Tibial nerve (tissue), 4 donors: ENCODE measurements around the gene C14orf119.

Source experiments
- EP300 ChIP-seq, 2 donors: sonication (generic); formaldehyde crosslinking; IDR thresholded peaks; one replicate each; pipeline ENCODE4 v1.6.1; 2017; ENCODE audit warnings: antibody characterized with exemption in 2 of 2, mild to moderate bottlenecking in 1 of 2
- TF ChIP-seq, protein P1 (sequence below), 5 experiments: fragments of 200-600 bp in 3 of 5; fragments of 450-650 bp in 2 of 5; sonication (generic) in 3 of 5; IDR thresholded peaks; one replicate each; pipeline ENCODE4 v1.5.1; 2016 to 2019; ENCODE audit warnings: antibody characterized with exemption in 5 of 5, mild to moderate bottlenecking in 3 of 5, moderate library complexity in 2 of 5

- TF ChIP-seq, protein P1, sequence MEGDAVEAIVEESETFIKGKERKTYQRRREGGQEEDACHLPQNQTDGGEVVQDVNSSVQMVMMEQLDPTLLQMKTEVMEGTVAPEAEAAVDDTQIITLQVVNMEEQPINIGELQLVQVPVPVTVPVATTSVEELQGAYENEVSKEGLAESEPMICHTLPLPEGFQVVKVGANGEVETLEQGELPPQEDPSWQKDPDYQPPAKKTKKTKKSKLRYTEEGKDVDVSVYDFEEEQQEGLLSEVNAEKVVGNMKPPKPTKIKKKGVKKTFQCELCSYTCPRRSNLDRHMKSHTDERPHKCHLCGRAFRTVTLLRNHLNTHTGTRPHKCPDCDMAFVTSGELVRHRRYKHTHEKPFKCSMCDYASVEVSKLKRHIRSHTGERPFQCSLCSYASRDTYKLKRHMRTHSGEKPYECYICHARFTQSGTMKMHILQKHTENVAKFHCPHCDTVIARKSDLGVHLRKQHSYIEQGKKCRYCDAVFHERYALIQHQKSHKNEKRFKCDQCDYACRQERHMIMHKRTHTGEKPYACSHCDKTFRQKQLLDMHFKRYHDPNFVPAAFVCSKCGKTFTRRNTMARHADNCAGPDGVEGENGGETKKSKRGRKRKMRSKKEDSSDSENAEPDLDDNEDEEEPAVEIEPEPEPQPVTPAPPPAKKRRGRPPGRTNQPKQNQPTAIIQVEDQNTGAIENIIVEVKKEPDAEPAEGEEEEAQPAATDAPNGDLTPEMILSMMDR (IDR thresholded peaks at IDR 0.05), result no peak
- peak in 1 of 2 donors; percentile 59 for TF ChIP-seq EP300 (IDR thresholded peaks at IDR 0.05)
These were observed 50.6 kb downstream of the C14orf119 start for GRCh38 chr14:23145794-23146350.
